ENCODE results near the gene TSTD1. TPM values are rescaled to one million over a fixed set of nuclear protein-coding genes. Genes with fewer than 3 reads are reported as not detected.
A peak's percentile ranks its signal among the peaks of the same experiment; 100 is the strongest.

TSTD1 gene, protein sequence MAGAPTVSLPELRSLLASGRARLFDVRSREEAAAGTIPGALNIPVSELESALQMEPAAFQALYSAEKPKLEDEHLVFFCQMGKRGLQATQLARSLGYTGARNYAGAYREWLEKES
- 10 to 100 TPM; 44.6 to 80.5 (median 47.9) TPM for polyA plus RNA-seq (ENCODE audit: insufficient read length in 4 of 4)

DNA sequence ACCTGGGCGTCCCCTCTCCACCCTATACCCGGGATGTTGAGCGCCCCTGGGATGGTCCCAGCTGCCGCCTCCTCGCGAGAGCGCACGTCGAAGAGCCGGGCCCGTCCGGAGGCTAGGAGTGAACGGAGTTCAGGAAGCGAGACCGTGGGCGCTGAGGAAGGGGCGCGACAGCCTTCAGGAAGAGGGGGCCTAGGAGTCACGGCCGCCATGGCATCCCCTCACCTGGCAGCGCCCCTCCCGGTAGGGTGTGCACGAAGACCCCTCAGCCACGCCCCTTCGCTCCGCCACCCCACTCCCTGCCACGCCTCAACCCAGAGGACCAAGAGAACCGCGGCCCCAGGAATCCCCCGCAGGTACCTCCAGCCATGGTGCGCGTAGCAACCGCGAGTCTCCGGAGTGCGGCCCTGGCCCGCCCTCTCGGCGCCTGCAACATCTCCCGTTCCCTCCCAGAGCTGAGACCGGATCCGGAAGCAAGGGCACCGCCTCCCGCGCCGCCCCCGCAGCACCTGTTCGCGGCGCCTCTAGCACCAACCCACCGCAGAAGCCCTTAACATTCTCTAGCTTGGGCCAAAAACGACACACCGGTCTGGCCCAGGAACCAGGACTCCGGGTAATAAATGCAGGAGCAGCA, at the start of gene TSTD1:
TSS of gene TSTD1 (minus strand) at position 442 of the 631 bp plus-strand sequence. CDS start at position 367, 75 bp downstream.
- peak in 1 of 4 donors; percentile 47 for DNase-seq (ENCODE audit: low read depth in 4 of 4, low spot score in 3 of 4)

DNA sequence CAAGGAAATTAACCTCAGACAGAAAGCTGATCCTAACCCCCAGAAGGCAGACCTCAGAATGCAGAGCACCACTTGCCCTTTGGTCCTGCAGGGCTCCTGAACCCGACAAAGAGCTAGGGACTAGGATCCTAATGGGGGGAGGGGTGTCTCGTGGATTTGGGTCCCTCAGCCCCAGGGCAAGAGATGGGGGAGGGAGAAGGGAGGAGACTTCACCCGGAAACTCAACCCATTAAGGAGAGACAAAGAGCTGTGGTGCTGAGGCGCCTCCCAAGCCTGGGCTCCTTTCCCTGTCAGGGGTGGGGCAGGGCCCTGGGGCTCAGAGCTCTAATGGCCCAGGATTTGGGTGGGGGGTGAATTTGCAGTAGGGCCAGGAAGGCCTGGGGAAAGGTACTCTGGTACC, 47.7 kb upstream of the TSTD1 start:
- no peak for DNase-seq (ENCODE audit: low read depth in 4 of 4, low spot score in 3 of 4)

- no peak for DNase-seq (ENCODE audit: low read depth in 4 of 4, low spot score in 3 of 4)
Observed at GRCh38 chr1:161085165-161085564, 46.4 kb upstream of the TSTD1 start.

DNA sequence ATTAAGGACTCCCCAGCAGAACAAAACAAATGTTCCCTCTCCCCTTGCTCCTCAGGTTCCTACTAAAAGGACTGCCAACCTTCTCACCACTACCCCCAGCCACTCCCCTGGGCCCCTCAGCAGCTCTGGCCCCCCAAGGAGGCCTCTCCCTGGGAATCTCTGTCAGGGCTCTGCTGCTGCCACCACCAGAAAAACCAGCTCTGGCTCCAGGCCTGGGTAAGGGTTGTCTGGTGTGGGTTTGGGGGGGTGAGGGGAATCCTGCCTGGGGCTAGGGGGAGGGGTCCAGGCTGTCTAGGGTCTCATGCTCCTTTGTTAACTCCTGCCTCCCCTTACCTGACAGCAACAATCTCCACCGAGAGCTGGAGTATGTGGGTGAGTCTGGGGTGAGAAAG, 45.8 kb upstream of the TSTD1 start:
- no peak for DNase-seq (ENCODE audit: low read depth in 4 of 4, low spot score in 3 of 4)

DNA sequence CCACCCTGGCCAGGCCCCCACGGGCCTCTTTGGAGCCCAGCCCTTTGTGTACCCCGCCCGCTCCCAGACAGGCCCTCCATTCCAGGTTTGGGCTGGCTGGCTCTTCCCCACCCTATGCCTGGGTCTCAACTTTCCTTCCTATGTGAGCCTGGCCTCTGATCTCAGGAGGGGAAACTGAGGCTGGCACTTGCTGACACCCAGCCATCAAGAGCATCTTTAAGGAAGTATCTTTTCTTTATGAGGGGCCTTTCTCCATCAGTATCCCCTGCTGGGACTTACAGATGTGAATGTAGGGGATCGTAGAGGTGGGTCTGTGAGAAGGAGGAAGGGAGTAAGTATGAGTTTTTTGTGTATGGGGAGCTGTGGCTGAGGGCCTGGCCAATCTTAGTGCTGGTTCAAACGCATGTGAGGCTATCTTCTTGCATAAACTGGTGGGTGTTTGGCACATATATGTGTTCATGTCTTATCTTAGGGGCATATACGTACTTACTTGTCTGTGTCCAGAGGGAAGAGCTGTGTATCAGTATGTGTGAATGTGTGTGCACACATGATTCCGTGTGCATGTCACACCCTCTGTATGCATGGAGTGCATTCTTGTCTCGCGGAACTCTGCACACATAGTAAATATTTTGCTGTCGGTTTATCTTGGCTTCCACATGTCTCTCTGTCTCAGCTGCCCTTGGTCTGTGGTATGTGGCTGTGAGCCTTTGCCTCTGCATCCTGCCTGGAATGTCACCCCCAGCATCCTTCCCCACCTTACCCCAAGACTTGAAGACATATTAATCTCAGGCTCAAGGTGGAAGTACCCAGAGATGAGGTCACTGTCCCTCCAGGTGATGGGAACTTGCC, 45.2 kb upstream of the TSTD1 start:
- DNase-seq (ENCODE audit: low read depth in 4 of 4, low spot score in 3 of 4), result no peak

GRCh38 chr1:161082996-161083747, 44.4 kb upstream of the TSTD1 start:
- DNase-seq (ENCODE audit: low read depth in 4 of 4, low spot score in 3 of 4), result no peak

GRCh38 chr1:161082483-161082882, 43.7 kb upstream of the TSTD1 start:
- DNase-seq (ENCODE audit: low read depth in 4 of 4, low spot score in 3 of 4), result no peak

DNA sequence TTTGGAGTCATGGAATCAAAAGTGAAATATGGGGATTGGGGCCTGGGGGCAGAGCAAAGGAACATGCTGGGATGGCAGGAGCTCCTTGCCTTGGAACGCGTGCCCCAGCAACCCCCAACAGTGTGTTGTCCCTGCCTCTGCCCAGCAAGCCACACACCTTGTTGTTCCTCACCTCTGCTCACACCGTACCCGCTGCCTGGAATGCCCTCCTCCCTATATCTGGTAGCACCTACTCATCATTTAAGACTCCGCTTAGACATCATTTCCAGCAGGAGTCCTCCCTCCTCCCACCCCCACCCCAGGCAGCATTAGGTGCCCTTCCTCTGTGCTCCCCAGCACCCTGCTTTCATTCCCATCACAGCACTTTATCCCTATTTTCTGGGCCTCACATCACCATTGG, 42.8 kb upstream of the TSTD1 start:
- no peak for DNase-seq (ENCODE audit: low read depth in 4 of 4, low spot score in 3 of 4)

- no peak for DNase-seq (ENCODE audit: low read depth in 4 of 4, low spot score in 3 of 4)
Observed at GRCh38 chr1:161080441-161081405, 42.0 kb upstream of the TSTD1 start.

DNA sequence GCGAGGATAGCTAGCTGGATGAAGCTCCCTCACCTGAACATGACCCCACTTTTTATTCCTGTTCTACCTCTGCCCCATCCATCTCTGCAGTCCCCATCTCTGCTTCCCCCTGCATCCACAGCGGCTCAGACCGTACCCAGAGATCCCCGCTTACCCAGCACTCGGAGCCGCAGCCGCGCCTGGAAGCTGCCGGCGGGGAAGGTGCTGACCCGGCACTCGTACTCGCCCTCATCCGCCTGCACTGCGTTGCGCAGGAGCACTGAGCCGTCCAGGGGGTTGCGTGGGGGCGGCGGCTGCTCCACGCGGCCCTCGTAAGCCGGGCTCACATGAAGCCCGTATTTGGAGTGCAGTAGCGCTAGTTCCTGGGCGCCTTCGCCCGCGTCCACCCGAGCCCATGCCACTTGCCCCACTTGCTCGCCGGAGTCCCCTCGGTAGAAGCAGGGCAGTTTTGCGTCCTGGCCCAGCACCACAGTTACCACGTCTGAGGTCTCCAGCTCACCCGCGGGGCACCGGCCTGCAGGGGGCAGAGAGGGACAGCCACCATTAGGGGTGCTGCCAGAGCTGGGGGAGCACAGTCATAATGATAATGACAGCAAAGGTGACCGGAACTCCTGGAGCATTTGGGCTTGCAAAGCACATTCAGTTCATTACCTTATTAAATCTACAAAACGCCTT, 40.8 kb upstream of the TSTD1 start:
- no peak for DNase-seq (ENCODE audit: low read depth in 4 of 4, low spot score in 3 of 4)

DNA sequence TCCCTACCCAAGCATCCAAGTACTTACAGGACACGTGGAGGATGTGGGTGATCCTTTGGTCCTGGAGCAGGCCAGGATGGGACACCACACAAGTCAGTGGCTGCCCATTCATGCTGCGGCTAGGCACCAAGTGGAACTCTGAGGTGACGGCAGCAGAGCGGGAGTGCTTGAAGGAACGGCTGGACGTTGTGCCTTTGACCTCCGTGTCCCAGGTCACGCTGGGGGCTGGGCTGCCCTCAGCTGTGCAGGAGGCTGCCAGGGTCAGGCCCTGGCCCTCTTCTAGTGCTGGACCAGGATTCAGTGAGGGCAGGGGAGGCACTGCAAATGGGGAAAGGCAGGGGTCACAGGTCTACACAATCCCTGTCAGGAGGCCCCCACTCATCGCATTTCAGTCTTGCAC, 38.7 kb upstream of the TSTD1 start:
- no peak for DNase-seq (ENCODE audit: low read depth in 4 of 4, low spot score in 3 of 4)

GRCh38 chr1:161076410-161076809, 37.6 kb upstream of the TSTD1 start:
- DNase-seq (ENCODE audit: low read depth in 4 of 4, low spot score in 3 of 4), result no peak

DNA sequence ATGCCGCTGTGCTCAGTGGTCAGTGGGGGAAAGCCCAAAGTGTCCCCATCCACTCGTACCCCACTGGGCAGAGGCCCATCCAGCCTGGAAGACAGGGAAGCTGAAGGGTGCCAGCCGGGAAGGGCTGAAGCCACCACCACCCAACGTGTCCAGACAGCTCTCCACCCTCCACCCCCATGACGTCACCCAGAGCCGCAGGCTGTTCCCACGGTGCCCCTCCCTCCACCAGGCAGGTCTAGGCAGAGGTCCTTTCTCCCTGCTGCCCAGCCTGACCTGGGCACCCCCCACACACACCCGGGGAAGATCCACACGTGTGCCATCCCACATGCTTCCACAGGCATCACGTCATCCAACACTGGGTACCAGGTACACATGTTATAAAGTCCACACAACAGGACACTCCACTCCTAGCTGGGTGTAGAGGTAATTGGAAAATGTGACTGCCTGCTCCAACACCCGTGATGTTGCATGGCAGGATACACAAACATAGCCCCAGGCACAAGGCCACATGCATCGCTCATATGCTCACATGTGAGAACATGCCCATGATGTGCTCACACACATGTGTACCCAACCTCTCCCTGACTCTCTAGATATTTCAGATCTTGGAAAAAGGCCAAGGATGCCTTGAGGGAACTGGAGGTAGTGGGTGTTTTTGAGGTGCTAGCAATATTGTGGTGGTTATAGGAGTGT, 36.1 kb upstream of the TSTD1 start:
- no peak for DNase-seq (ENCODE audit: low read depth in 4 of 4, low spot score in 3 of 4)

DNA sequence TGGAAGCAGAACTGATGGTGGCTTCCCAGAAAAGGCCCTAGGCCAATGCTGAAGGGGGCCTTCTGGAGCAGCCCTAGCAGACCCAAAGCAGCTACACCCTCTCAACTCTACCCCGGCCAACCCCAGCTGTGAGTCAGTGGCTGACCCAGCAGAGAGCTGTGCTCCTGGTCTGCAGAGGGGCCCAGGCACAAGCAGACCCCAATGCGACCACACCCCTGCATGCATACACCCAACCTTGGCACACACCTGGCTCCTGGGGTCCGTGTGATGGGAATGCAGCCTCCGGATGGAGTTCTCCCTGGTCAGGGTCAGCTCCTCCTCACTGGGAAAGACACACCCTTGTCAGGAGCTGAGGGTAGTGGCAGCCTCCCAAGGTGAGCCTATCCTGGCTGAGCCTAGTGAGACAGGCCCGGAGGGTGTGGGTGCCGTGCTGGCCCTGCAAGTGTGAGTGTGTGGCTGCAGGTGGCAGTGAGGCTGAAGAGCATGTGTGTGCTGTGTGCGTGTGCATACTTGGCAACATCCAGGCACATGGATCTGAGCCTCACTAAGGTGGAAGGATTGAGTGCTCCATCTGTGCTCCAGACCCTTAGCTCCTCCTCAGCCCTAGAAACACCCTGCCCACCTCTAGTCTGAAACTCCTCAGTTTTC, 34.8 kb upstream of the TSTD1 start:
- no peak for DNase-seq (ENCODE audit: low read depth in 4 of 4, low spot score in 3 of 4)

DNA sequence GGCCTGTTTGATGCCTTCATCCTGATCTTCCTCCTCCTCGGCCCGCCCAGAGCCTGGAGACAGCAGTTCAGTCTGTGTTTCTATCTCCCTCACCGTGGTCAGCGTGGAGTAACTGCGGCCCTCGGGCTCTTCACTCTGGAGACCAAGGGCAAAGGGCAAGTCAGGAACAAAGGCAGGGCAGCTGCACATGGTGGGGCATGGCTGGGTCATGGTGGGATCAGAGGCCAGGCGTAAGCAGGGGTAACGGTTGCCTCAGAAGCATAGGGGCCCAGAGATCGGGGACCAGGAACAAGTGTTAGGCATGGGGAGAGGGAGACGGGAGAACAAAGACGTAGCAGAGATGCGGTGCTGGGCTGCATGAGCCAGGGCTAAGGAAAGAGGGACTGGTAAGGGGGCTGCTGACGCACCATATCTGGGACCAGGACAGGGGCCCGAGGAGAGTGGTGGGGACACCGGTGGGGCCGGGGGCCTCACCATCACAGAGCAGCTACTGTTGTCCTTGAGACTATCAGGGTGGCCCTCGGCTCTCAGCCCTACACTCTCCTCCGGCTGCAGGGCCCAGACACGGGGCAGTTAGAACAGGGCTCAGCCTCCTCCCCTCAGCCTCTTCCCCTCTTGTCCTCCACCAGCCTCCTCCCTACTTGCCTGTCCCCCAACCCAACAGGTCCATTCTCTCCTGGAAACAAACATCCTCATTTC, 34.1 kb upstream of the TSTD1 start:
- DNase-seq (ENCODE audit: low read depth in 4 of 4, low spot score in 3 of 4), result no peak

DNA sequence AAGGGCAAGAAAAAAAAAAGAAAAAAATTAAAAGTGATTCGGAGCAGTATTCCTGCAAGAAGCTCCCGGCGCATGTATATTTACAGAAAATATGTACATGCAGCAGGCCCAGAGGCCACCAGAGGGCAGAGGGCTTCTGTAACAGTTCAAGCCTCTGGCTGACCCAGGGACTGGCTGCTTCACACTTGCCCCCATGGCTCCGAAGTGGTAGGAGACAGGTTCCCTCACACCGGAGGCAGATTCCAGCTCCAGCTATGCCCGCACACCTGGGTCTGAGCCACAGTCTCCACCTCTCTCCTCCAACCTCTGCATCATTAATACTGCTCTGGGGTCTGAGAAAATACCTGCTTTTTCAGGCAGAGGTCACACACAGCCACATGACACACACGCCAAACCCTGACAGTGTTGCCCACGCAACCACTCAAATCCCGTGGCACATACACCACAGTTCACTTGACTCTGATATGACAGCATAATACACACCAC, 33.2 kb upstream of the TSTD1 start:
- DNase-seq (ENCODE audit: low read depth in 4 of 4, low spot score in 3 of 4), result no peak

- DNase-seq (ENCODE audit: low read depth in 4 of 4, low spot score in 3 of 4), result no peak
Observed at GRCh38 chr1:161070761-161071160, 32.0 kb upstream of the TSTD1 start.
